Measurements from ENCODE around the gene P2RX7.

GRCh38 chr12:121108492-121108891 is 24.2 kb upstream of the P2RX7 start:
- TF ChIP-seq CTCF (IDR thresholded peaks at IDR 0.05) (no peak), JUND (IDR thresholded peaks at IDR 0.05) (no peak), YY1 (IDR thresholded peaks at IDR 0.05; ENCODE audit: low read depth) (no peak), SMC3 (IDR thresholded peaks at IDR 0.05; ENCODE audit: low read depth, low read length) (no peak), MEF2A (IDR thresholded peaks at IDR 0.05; ENCODE audit: borderline replicate concordance, low read depth) (no peak), CHD2 (IDR thresholded peaks at IDR 0.05; ENCODE audit: low read length, partially characterized antibody) (no peak), SIN3A (IDR thresholded peaks at IDR 0.05; ENCODE audit: borderline replicate concordance, low read depth, low read length) (no peak), EZH2phosphoT487 (IDR thresholded peaks at IDR 0.05; ENCODE audit: borderline replicate concordance, low read depth) (no peak), USF2 (IDR thresholded peaks at IDR 0.05; ENCODE audit: borderline replicate concordance, low read depth, low read length) (no peak), POLR2AphosphoS5 (IDR thresholded peaks at IDR 0.05; ENCODE audit: low read depth, low read length) (no peak), NRF1 (IDR thresholded peaks at IDR 0.05; ENCODE audit: low read depth, low read length) (no peak), RAD21 (IDR thresholded peaks at IDR 0.05; ENCODE audit: low read length) (no peak)
